Measurements from ENCODE around the gene OVAAL. TPM values are rescaled to one million over a fixed set of nuclear protein-coding genes. Genes with fewer than 3 reads are reported as not detected.

The OVAAL gene
- total and polyA plus RNA-seq, 4 donors, result not detected

DNA sequence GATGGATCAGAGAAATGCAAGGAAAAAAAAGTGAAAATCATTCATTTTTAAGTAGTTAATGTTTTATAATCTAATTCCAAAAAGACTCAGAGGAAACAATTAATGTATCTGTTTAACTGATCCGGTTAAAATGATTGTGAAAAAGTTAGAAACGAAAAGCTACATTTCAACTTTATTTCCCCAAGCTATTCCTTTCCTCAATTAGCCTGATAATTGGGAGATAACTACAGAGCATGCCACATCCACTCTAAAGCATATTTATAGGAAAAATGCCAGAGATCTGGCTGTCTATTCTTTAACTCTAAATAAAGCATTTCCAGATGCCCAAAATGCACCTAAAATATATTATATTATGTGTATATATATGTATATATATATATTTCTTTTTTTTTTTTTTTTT, 37.2 kb downstream of the OVAAL start:
- 86% methylated on average over 2 of the region's 2 CpGs for WGBS
- TF ChIP-seq SP1 (IDR thresholded peaks at IDR 0.05), result no peak
- no peak for TF ChIP-seq JUND (IDR thresholded peaks at IDR 0.05)
- TF ChIP-seq, protein P1, sequence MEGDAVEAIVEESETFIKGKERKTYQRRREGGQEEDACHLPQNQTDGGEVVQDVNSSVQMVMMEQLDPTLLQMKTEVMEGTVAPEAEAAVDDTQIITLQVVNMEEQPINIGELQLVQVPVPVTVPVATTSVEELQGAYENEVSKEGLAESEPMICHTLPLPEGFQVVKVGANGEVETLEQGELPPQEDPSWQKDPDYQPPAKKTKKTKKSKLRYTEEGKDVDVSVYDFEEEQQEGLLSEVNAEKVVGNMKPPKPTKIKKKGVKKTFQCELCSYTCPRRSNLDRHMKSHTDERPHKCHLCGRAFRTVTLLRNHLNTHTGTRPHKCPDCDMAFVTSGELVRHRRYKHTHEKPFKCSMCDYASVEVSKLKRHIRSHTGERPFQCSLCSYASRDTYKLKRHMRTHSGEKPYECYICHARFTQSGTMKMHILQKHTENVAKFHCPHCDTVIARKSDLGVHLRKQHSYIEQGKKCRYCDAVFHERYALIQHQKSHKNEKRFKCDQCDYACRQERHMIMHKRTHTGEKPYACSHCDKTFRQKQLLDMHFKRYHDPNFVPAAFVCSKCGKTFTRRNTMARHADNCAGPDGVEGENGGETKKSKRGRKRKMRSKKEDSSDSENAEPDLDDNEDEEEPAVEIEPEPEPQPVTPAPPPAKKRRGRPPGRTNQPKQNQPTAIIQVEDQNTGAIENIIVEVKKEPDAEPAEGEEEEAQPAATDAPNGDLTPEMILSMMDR (IDR thresholded peaks at IDR 0.05; ENCODE audit: low read depth, low read length, missing input control), result no peak
- TF ChIP-seq, protein P2, sequence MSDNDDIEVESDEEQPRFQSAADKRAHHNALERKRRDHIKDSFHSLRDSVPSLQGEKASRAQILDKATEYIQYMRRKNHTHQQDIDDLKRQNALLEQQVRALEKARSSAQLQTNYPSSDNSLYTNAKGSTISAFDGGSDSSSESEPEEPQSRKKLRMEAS (IDR thresholded peaks at IDR 0.05), result no peak
- TF ChIP-seq, protein P3, sequence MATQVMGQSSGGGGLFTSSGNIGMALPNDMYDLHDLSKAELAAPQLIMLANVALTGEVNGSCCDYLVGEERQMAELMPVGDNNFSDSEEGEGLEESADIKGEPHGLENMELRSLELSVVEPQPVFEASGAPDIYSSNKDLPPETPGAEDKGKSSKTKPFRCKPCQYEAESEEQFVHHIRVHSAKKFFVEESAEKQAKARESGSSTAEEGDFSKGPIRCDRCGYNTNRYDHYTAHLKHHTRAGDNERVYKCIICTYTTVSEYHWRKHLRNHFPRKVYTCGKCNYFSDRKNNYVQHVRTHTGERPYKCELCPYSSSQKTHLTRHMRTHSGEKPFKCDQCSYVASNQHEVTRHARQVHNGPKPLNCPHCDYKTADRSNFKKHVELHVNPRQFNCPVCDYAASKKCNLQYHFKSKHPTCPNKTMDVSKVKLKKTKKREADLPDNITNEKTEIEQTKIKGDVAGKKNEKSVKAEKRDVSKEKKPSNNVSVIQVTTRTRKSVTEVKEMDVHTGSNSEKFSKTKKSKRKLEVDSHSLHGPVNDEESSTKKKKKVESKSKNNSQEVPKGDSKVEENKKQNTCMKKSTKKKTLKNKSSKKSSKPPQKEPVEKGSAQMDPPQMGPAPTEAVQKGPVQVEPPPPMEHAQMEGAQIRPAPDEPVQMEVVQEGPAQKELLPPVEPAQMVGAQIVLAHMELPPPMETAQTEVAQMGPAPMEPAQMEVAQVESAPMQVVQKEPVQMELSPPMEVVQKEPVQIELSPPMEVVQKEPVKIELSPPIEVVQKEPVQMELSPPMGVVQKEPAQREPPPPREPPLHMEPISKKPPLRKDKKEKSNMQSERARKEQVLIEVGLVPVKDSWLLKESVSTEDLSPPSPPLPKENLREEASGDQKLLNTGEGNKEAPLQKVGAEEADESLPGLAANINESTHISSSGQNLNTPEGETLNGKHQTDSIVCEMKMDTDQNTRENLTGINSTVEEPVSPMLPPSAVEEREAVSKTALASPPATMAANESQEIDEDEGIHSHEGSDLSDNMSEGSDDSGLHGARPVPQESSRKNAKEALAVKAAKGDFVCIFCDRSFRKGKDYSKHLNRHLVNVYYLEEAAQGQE (IDR thresholded peaks at IDR 0.05), result no peak
- no peak for TF ChIP-seq RXRA (IDR thresholded peaks at IDR 0.05)

DNA sequence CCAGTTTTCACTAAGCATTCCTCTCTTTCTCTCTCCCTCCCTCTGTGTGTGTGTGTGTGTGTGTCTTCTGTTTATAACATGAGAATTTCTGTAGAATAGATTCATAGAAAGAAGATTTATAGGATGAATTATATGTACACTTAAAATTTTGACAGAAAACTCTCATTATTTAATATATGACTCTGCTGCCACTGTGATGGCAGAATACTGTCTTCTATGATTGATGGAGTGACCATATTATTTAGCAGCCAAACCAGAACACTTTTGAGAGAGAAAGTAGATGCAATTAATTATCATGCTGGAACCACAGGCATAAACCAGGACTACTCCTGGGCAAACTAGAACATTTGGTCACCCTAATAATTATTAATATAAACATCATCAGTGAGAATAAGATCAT, 38.8 kb downstream of the OVAAL start:
- Histone ChIP-seq H3K9me3 (ENCODE audit: control insufficient read depth in 4 of 4, low read length in 3 of 4) (no peaks in the 10 kb centered on the region), H3K9ac (ENCODE audit: low read depth in 1 of 2, low read length in 2 of 2) (no peak overlapping the region), H3K4me3 (ENCODE audit: low read depth in 1 of 3, low read length in 3 of 3) (no peak overlapping the region), H3K36me3 (ENCODE audit: control insufficient read depth in 4 of 4, insufficient read depth in 3 of 4, low read depth in 1 of 4, low read length in 3 of 4) (no peaks in the 10 kb centered on the region), H3K27ac (ENCODE audit: low read depth in 1 of 2, low read length in 2 of 2) (no peak overlapping the region), H3K27me3 (ENCODE audit: control insufficient read depth in 4 of 4, insufficient read depth in 4 of 4, low read length in 3 of 4) (no peaks in the 10 kb centered on the region), H3K4me1 (ENCODE audit: control insufficient read depth in 4 of 4, insufficient read depth in 4 of 4, low read length in 3 of 4) (peaks cover 0 to 2% (median 0%) of the 10 kb centered on the region in 4 donors)
- DNase-seq (ENCODE audit: low spot score), result no peak
- TF ChIP-seq FOXA2 (IDR thresholded peaks at IDR 0.05), result no peak
- TF ChIP-seq RAD21 (IDR thresholded peaks at IDR 0.05), result no peak
- no peak for TF ChIP-seq NR2F2 (IDR thresholded peaks at IDR 0.05)
- TF ChIP-seq JUND (IDR thresholded peaks at IDR 0.05), result no peak
- TF ChIP-seq, protein P1 (IDR thresholded peaks at IDR 0.05; ENCODE audit: low read depth, low read length, missing input control), result no peak
- TF ChIP-seq YY1 (IDR thresholded peaks at IDR 0.05), result no peak
- TF ChIP-seq, protein P2 (IDR thresholded peaks at IDR 0.05), result no peak
- TF ChIP-seq RXRA (IDR thresholded peaks at IDR 0.05), result no peak
- no peak for TF ChIP-seq GABPA (IDR thresholded peaks at IDR 0.05 in 1 of 2, conservative IDR thresholded peaks at IDR 0.05 in 1 of 2)
- no peak for TF ChIP-seq HNF4A (conservative IDR thresholded peaks at IDR 0.05)
- TF ChIP-seq, protein P3 (IDR thresholded peaks at IDR 0.05), result no peak
- TF ChIP-seq EGR1 (IDR thresholded peaks at IDR 0.05; ENCODE audit: low read depth in 2 of 2), result no peak

More for the DNA sequence above, 37.2 kb downstream of the OVAAL start:
- Histone ChIP-seq H3K27ac (ENCODE audit: low read depth in 1 of 2, low read length in 2 of 2) (no peak overlapping the region), H3K9me3 (ENCODE audit: control insufficient read depth in 4 of 4, low read length in 3 of 4) (no peaks in the 10 kb centered on the region), H3K4me1 (ENCODE audit: control insufficient read depth in 4 of 4, insufficient read depth in 4 of 4, low read length in 3 of 4) (peaks cover 0 to 2% (median 0%) of the 10 kb centered on the region in 4 donors), H3K4me3 (ENCODE audit: low read depth in 1 of 3, low read length in 3 of 3) (no peak overlapping the region), H3K9ac (ENCODE audit: low read depth in 1 of 2, low read length in 2 of 2) (no peak overlapping the region), H3K36me3 (ENCODE audit: control insufficient read depth in 4 of 4, insufficient read depth in 3 of 4, low read depth in 1 of 4, low read length in 3 of 4) (no peaks in the 10 kb centered on the region), H3K27me3 (ENCODE audit: control insufficient read depth in 4 of 4, insufficient read depth in 4 of 4, low read length in 3 of 4) (no peaks in the 10 kb centered on the region)
- no peak for DNase-seq (ENCODE audit: low spot score)
